Measurements from ENCODE around the gene AREG. TPM values are rescaled to one million over a fixed set of nuclear protein-coding genes. Genes with fewer than 3 reads are reported as not detected.

AREG gene
- total and polyA plus RNA-seq, 2 donors: 0.42 to 30.3 TPM

DNA sequence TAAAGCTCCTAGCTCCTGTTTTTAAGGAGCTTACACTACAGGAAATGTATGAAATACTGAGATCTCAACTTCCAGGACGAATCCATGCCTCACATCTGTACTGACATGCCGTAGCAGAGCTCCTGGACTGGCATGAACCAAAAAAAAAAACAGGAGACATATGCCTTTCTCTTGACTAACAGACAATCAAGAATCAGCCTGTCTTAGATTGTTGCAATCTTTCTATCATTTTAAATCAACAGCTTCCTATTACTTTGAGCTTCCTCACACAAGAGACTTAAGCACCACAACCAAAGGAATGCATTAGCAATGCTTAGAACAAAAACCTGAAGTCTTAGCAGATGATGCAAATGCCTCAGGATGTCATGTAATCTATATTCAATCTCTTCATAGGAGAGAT is 34.7 kb upstream of the AREG start:
- H3K4me3 ChIP-seq (ENCODE audit: low read length in 2 of 2): no peak overlapping the region
- no peaks in the 10 kb centered on the region for H3K36me3 ChIP-seq (ENCODE audit: control insufficient read depth in 2 of 2, insufficient read depth in 2 of 2, low read length in 1 of 2)
- no peaks in the 10 kb centered on the region for H3K9me3 ChIP-seq (ENCODE audit: control insufficient read depth in 2 of 2, insufficient read depth in 1 of 2, low read length in 1 of 2)
- no peak overlapping the region for H3K27ac ChIP-seq (ENCODE audit: low read depth in 1 of 2, low read length in 1 of 2)
- no peaks in the 10 kb centered on the region for H3K4me1 ChIP-seq (ENCODE audit: control insufficient read depth in 2 of 2, insufficient read depth in 2 of 2, low read length in 2 of 2)
- DNase-seq (ENCODE audit: low read depth in 6 of 9, low spot score in 9 of 9): no peak
- H3K27me3 ChIP-seq (ENCODE audit: control insufficient read depth in 2 of 2, insufficient read depth in 1 of 2, low read length in 1 of 2): no peaks in the 10 kb centered on the region
- 85% methylated on average over 2 of the region's 2 CpGs for WGBS

DNA sequence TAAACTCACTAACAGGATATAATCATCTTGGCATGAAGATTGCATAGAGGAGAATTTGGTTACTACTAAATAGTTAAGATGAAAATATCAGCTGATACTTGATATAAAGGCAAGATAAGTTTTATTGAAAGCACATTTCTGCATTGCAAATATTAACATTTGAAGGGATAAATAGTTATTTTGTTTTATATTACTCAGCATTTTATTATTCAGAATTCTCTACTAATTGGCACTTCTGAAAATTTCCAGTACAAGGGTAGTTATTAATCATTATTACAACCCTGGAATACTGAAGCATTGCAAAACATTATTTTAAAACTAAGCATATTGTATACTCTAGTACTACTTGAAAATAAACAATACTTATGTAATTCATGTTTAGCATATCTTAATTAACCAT is 32.7 kb upstream of the AREG start:
- H3K36me3 ChIP-seq (ENCODE audit: control insufficient read depth in 2 of 2, insufficient read depth in 2 of 2, low read length in 1 of 2): no peaks in the 10 kb centered on the region
- H3K4me1 ChIP-seq (ENCODE audit: control insufficient read depth in 2 of 2, insufficient read depth in 2 of 2, low read length in 2 of 2): no peaks in the 10 kb centered on the region
- no peak for DNase-seq (ENCODE audit: low read depth in 6 of 9, low spot score in 9 of 9)
- no peak overlapping the region for H3K27ac ChIP-seq (ENCODE audit: low read depth in 1 of 2, low read length in 1 of 2)
- no peak overlapping the region for H3K4me3 ChIP-seq (ENCODE audit: low read length in 2 of 2)
- no peaks in the 10 kb centered on the region for H3K9me3 ChIP-seq (ENCODE audit: control insufficient read depth in 2 of 2, insufficient read depth in 1 of 2, low read length in 1 of 2)
- no peaks in the 10 kb centered on the region for H3K27me3 ChIP-seq (ENCODE audit: control insufficient read depth in 2 of 2, insufficient read depth in 1 of 2, low read length in 1 of 2)

GRCh38 chr4:74413265-74413664 is 31.7 kb upstream of the AREG start:
- Histone ChIP-seq H3K4me3 (ENCODE audit: low read length in 2 of 2) (no peak overlapping the region), H3K27ac (ENCODE audit: low read depth in 1 of 2, low read length in 1 of 2) (no peak overlapping the region), H3K9me3 (ENCODE audit: control insufficient read depth in 2 of 2, insufficient read depth in 1 of 2, low read length in 1 of 2) (no peaks in the 10 kb centered on the region), H3K27me3 (ENCODE audit: control insufficient read depth in 2 of 2, insufficient read depth in 1 of 2, low read length in 1 of 2) (no peaks in the 10 kb centered on the region), H3K4me1 (ENCODE audit: control insufficient read depth in 2 of 2, insufficient read depth in 2 of 2, low read length in 2 of 2) (no peaks in the 10 kb centered on the region), H3K36me3 (ENCODE audit: control insufficient read depth in 2 of 2, insufficient read depth in 2 of 2, low read length in 1 of 2) (no peaks in the 10 kb centered on the region)
- no peak for DNase-seq (ENCODE audit: low read depth in 6 of 9, low spot score in 9 of 9)

DNA sequence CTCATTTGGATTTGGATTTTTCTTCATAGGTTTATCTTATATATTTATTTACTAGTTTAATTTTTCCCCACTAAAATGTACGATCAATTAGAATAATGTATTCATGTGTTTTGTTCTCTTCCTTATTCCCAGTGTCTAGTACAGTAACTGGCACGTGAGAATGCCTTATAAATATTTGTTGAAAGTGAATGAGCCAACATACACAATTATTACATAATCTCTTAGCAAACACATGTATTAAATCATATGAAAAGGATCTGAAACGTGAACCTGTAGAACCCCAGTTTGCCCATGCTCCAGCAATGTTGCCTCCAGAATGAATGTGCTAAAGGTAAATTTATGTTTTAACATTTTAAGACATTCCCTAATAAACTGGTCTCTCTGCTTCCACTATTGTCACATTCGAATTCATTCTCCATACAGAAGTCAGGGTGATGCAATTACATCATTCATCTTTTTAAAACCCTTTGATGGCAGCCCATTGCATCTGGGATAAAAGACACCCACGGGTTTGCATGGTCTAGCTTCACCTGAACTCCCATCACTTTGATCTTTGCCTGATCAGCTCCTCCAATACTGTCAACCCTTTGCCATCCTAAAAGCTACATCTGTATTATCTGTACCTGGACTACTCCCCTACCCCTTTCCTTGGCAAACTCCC is 30.7 kb upstream of the AREG start:
- Histone ChIP-seq H3K4me1 (ENCODE audit: control insufficient read depth in 2 of 2, insufficient read depth in 2 of 2, low read length in 2 of 2) (no peaks in the 10 kb centered on the region), H3K27me3 (ENCODE audit: control insufficient read depth in 2 of 2, insufficient read depth in 1 of 2, low read length in 1 of 2) (no peaks in the 10 kb centered on the region), H3K36me3 (ENCODE audit: control insufficient read depth in 2 of 2, insufficient read depth in 2 of 2, low read length in 1 of 2) (no peaks in the 10 kb centered on the region), H3K27ac (ENCODE audit: low read depth in 1 of 2, low read length in 1 of 2) (no peak overlapping the region), H3K9me3 (ENCODE audit: control insufficient read depth in 2 of 2, insufficient read depth in 1 of 2, low read length in 1 of 2) (no peaks in the 10 kb centered on the region), H3K4me3 (ENCODE audit: low read length in 2 of 2) (no peak overlapping the region)
- 85% methylated on average over 5 of the region's 5 CpGs for WGBS
- no peak for DNase-seq (ENCODE audit: low read depth in 6 of 9, low spot score in 9 of 9)

GRCh38 chr4:74415602-74416300 is 29.2 kb upstream of the AREG start:
- Histone ChIP-seq H3K4me3 (ENCODE audit: low read length in 2 of 2) (no peak overlapping the region), H3K9me3 (ENCODE audit: control insufficient read depth in 2 of 2, insufficient read depth in 1 of 2, low read length in 1 of 2) (no peaks in the 10 kb centered on the region), H3K27ac (ENCODE audit: low read depth in 1 of 2, low read length in 1 of 2) (no peak overlapping the region), H3K27me3 (ENCODE audit: control insufficient read depth in 2 of 2, insufficient read depth in 1 of 2, low read length in 1 of 2) (no peaks in the 10 kb centered on the region), H3K4me1 (ENCODE audit: control insufficient read depth in 2 of 2, insufficient read depth in 2 of 2, low read length in 2 of 2) (no peaks in the 10 kb centered on the region), H3K36me3 (ENCODE audit: control insufficient read depth in 2 of 2, insufficient read depth in 2 of 2, low read length in 1 of 2) (no peaks in the 10 kb centered on the region)
- 95% methylated on average over 3 of the region's 3 CpGs for WGBS
- DNase-seq (ENCODE audit: low read depth in 6 of 9, low spot score in 9 of 9): no peak

- Histone ChIP-seq H3K4me1 (ENCODE audit: control insufficient read depth in 2 of 2, insufficient read depth in 2 of 2, low read length in 2 of 2) (no peaks in the 10 kb centered on the region), H3K4me3 (ENCODE audit: low read length in 2 of 2) (no peak overlapping the region), H3K36me3 (ENCODE audit: control insufficient read depth in 2 of 2, insufficient read depth in 2 of 2, low read length in 1 of 2) (no peaks in the 10 kb centered on the region), H3K27ac (ENCODE audit: low read depth in 1 of 2, low read length in 1 of 2) (no peak overlapping the region), H3K9me3 (ENCODE audit: control insufficient read depth in 2 of 2, insufficient read depth in 1 of 2, low read length in 1 of 2) (no peaks in the 10 kb centered on the region), H3K27me3 (ENCODE audit: control insufficient read depth in 2 of 2, insufficient read depth in 1 of 2, low read length in 1 of 2) (no peaks in the 10 kb centered on the region)
- WGBS: 90% methylated on average over 6 of the region's 6 CpGs
- DNase-seq (ENCODE audit: low read depth in 6 of 9, low spot score in 9 of 9): no peak
Measured at GRCh38 chr4:74418063-74418670, 26.8 kb upstream of the AREG start.

GRCh38 chr4:74420863-74421262 is 24.1 kb upstream of the AREG start:
- Histone ChIP-seq H3K27ac (ENCODE audit: low read depth in 1 of 2, low read length in 1 of 2) (no peak overlapping the region), H3K4me3 (ENCODE audit: low read length in 2 of 2) (no peak overlapping the region), H3K27me3 (ENCODE audit: control insufficient read depth in 2 of 2, insufficient read depth in 1 of 2, low read length in 1 of 2) (no peaks in the 10 kb centered on the region), H3K9me3 (ENCODE audit: control insufficient read depth in 2 of 2, insufficient read depth in 1 of 2, low read length in 1 of 2) (no peaks in the 10 kb centered on the region), H3K4me1 (ENCODE audit: control insufficient read depth in 2 of 2, insufficient read depth in 2 of 2, low read length in 2 of 2) (no peaks in the 10 kb centered on the region), H3K36me3 (ENCODE audit: control insufficient read depth in 2 of 2, insufficient read depth in 2 of 2, low read length in 1 of 2) (no peaks in the 10 kb centered on the region)
- WGBS: 75% methylated on average over 5 of the region's 5 CpGs
- no peak for DNase-seq (ENCODE audit: low read depth in 6 of 9, low spot score in 9 of 9)

- Histone ChIP-seq H3K36me3 (ENCODE audit: control insufficient read depth in 2 of 2, insufficient read depth in 2 of 2, low read length in 1 of 2) (no peaks in the 10 kb centered on the region), H3K9me3 (ENCODE audit: control insufficient read depth in 2 of 2, insufficient read depth in 1 of 2, low read length in 1 of 2) (no peaks in the 10 kb centered on the region), H3K4me1 (ENCODE audit: control insufficient read depth in 2 of 2, insufficient read depth in 2 of 2, low read length in 2 of 2) (no peaks in the 10 kb centered on the region), H3K27ac (ENCODE audit: low read depth in 1 of 2, low read length in 1 of 2) (no peak overlapping the region), H3K4me3 (ENCODE audit: low read length in 2 of 2) (no peak overlapping the region), H3K27me3 (ENCODE audit: control insufficient read depth in 2 of 2, insufficient read depth in 1 of 2, low read length in 1 of 2) (no peaks in the 10 kb centered on the region)
- 94% methylated on average over 1 of the region's 1 CpG for WGBS
- no peak for DNase-seq (ENCODE audit: low read depth in 6 of 9, low spot score in 9 of 9)
Measured at GRCh38 chr4:74423104-74423503, 21.8 kb upstream of the AREG start.

DNA sequence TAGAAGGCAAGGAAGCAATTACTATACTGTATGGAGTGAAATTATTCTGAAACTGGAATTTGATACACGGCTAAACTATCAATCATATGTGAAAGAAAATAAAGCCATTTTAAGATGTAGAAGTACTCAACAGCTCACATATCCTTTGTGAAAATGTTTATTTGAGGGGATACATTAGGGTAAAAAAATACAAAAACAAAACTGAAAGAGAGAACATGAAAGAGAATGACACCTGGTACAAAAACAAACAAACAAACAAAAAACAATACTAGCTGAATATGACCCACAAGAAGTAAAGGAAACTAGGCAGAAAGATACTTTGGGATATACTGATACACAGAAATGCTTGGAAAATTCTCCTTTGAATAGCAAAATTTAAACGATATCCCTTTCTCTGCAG is 20.8 kb upstream of the AREG start:
- no peaks in the 10 kb centered on the region for H3K36me3 ChIP-seq (ENCODE audit: control insufficient read depth in 2 of 2, insufficient read depth in 2 of 2, low read length in 1 of 2)
- H3K4me1 ChIP-seq (ENCODE audit: control insufficient read depth in 2 of 2, insufficient read depth in 2 of 2, low read length in 2 of 2): no peaks in the 10 kb centered on the region
- 99% methylated on average over 2 of the region's 2 CpGs for WGBS
- no peak overlapping the region for H3K27ac ChIP-seq (ENCODE audit: low read depth in 1 of 2, low read length in 1 of 2)
- DNase-seq (ENCODE audit: low read depth in 6 of 9, low spot score in 9 of 9): no peak
- H3K27me3 ChIP-seq (ENCODE audit: control insufficient read depth in 2 of 2, insufficient read depth in 1 of 2, low read length in 1 of 2): no peaks in the 10 kb centered on the region
- no peaks in the 10 kb centered on the region for H3K9me3 ChIP-seq (ENCODE audit: control insufficient read depth in 2 of 2, insufficient read depth in 1 of 2, low read length in 1 of 2)
- H3K4me3 ChIP-seq (ENCODE audit: low read length in 2 of 2): no peak overlapping the region
